ENCODE data around the gene BTLA.

- TF ChIP-seq, protein P1, sequence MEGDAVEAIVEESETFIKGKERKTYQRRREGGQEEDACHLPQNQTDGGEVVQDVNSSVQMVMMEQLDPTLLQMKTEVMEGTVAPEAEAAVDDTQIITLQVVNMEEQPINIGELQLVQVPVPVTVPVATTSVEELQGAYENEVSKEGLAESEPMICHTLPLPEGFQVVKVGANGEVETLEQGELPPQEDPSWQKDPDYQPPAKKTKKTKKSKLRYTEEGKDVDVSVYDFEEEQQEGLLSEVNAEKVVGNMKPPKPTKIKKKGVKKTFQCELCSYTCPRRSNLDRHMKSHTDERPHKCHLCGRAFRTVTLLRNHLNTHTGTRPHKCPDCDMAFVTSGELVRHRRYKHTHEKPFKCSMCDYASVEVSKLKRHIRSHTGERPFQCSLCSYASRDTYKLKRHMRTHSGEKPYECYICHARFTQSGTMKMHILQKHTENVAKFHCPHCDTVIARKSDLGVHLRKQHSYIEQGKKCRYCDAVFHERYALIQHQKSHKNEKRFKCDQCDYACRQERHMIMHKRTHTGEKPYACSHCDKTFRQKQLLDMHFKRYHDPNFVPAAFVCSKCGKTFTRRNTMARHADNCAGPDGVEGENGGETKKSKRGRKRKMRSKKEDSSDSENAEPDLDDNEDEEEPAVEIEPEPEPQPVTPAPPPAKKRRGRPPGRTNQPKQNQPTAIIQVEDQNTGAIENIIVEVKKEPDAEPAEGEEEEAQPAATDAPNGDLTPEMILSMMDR (IDR thresholded peaks at IDR 0.05; ENCODE audit: insufficient read depth, low read length, poor library complexity, severe bottlenecking) = no peak
- no peak for TF ChIP-seq EZH2phosphoT487 (conservative IDR thresholded peaks at IDR 0.05; ENCODE audit: low read length)
Measured at GRCh38 chr3:112482675-112483074, 16.6 kb downstream of the BTLA start.
